OCI-LY7 (cell line): ENCODE measurements around the gene CYP11A1. TPM values are rescaled to one million over a fixed set of nuclear protein-coding genes. Genes with fewer than 3 reads are reported as not detected.

Source experiments
- BruUV-seq: library from RNA; stranded (reverse); fragments of 400-500 nt; replicated peaks from 2 replicates; lab custom pipeline; 2021; lab: Mats Ljungman, UMichigan
- CTCF ChIA-PET: fragments of 300-600 bp; sonication (Branson Sonifier 250); formaldehyde crosslinking; loops from one replicate; lab custom pipeline; 2022; ENCODE audit warnings: antibody characterized with exemption; ENCODE audit not compliant: unreplicated experiment; lab: Charles Lee
- POLR2A ChIA-PET: fragments of 300-600 bp; sonication (Branson Sonifier 250); formaldehyde crosslinking; loops from one replicate; lab custom pipeline; 2022; ENCODE audit warnings: antibody characterized with exemption; lab: Charles Lee
- DNase-seq: peaks from one replicate; pipeline ENCODE4 v3.0.0-alpha.2; 2015; ENCODE audit warnings: low spot score
- H2AFZ ChIP-seq: fragments of 200-600 bp; sonication (generic), shearing (Covaris generic); 2 replicates; pipeline ENCODE4 v1.6.1; 2014; ENCODE audit warnings: mild to moderate bottlenecking, antibody characterized with exemption, low read length, moderate library complexity
- H3K27ac ChIP-seq: fragments of 200-600 bp; sonication (generic); 2 replicates; pipeline ENCODE4 v1.5.1; 2014; ENCODE audit warnings: mixed run types, low read depth, mild to moderate bottlenecking, moderate library complexity, low read length, inconsistent platforms; ENCODE audit not compliant: poor library complexity, severe bottlenecking
- H3K36me3 ChIP-seq: fragments of 200-600 bp; sonication (generic); 2 replicates; pipeline ENCODE4 v1.6.1; 2014; ENCODE audit warnings: mild to moderate bottlenecking, antibody characterized with exemption, low read length, moderate library complexity, mixed read lengths; ENCODE audit not compliant: insufficient read depth
- H3K4me1 ChIP-seq: fragments of 200-600 bp; sonication (generic); 2 replicates; pipeline ENCODE4 v1.5.1; 2014; ENCODE audit warnings: mild to moderate bottlenecking, low read length; ENCODE audit not compliant: insufficient read depth, poor library complexity, severe bottlenecking
- H3K4me2 ChIP-seq: fragments of 200-600 bp; sonication (generic); 2 replicates; pipeline ENCODE4 v1.6.1; 2014; ENCODE audit warnings: mild to moderate bottlenecking, low read length
- H3K4me3 ChIP-seq: fragments of 200-600 bp; sonication (generic); 2 replicates; pipeline ENCODE4 v1.5.1; 2014; ENCODE audit warnings: mild to moderate bottlenecking, low read depth, low read length; ENCODE audit not compliant: poor library complexity, severe bottlenecking
- H3K79me2 ChIP-seq: fragments of 200-600 bp; sonication (generic); 2 replicates; pipeline ENCODE4 v1.6.1; 2016; ENCODE audit warnings: low read depth, mild to moderate bottlenecking, low read length, moderate library complexity, mixed read lengths; ENCODE audit not compliant: insufficient read depth
- H3K9me2 ChIP-seq: fragments of 200-600 bp; sonication (generic); 2 replicates; pipeline ENCODE4 v1.6.1; 2016; ENCODE audit warnings: mild to moderate bottlenecking, low read length, mixed read lengths; ENCODE audit not compliant: insufficient read depth
- H3K9me3 ChIP-seq: fragments of 200-600 bp; sonication (generic); 2 replicates; pipeline ENCODE4 v1.6.1; 2014; ENCODE audit warnings: mild to moderate bottlenecking, mixed run types, low read length, mixed read lengths
- H4K20me1 ChIP-seq: fragments of 200-600 bp; sonication (generic); 2 replicates; pipeline ENCODE4 v1.6.1; 2014; ENCODE audit warnings: mild to moderate bottlenecking, antibody characterized with exemption, low read length, moderate library complexity, mixed read lengths; ENCODE audit not compliant: insufficient read depth
- CTCF ChIP-seq: fragments of 200-600 bp; sonication (generic); conservative IDR thresholded peaks from 2 replicates; pipeline ENCODE4 v1.5.1; 2014; ENCODE audit warnings: mild to moderate bottlenecking, antibody characterized with exemption, low read length, moderate library complexity, mixed read lengths
- EZH2phosphoT487 ChIP-seq: fragments of 200-600 bp; sonication (generic); IDR thresholded peaks from 2 replicates; pipeline ENCODE4 v1.6.1; 2018; ENCODE audit warnings: low read depth, borderline replicate concordance, mild to moderate bottlenecking, mixed run types, antibody characterized with exemption, low read length, moderate library complexity, mixed read lengths
- intact Hi-C: fragments of 100-400 bp; cut with micrococcal nuclease; formaldehyde crosslinking; loops from one replicate; pipeline ENCODE4 v1.10.0; 2022; ENCODE audit not compliant: unreplicated experiment
- total RNA-seq, 2 experiments: library from RNA; depleted of rRNA in 1 of 2; stranded (reverse); fragments of >200 nt in 1 of 2; shearing (Covaris generic) in 1 of 2; gene quantifications; 2 replicates each; pipeline ENCODE4 v1.2.3, GENCODE V29; 2014 to 2022

CYP11A1 gene
- total RNA-seq, 2 experiments from 2014 or later = not detected

GRCh38 chr15:74395319-74396145 lies 28.1 kb upstream of the CYP11A1 start:
- H3K4me2 ChIP-seq = no peak overlapping the region
- DNase-seq = no peak
- intact Hi-C loops = no loop called here
- no peaks in the 10 kb centered on the region for H3K79me2 ChIP-seq
- BruUV-seq = no TSS peak
- H3K36me3 ChIP-seq = no peaks in the 10 kb centered on the region
- peaks cover 4% of the 10 kb centered on the region; the same call in 1 of the 2 replicates for H4K20me1 ChIP-seq
- TF ChIP-seq CTCF (no peak), EZH2phosphoT487 (no peak)
- CTCF ChIA-PET = no interaction called here
- H3K4me3 ChIP-seq = no peak overlapping the region
- H2AFZ ChIP-seq = no peak overlapping the region
- peaks cover 50% of the 10 kb centered on the region for H3K4me1 ChIP-seq
- H3K9me3 ChIP-seq = no peaks in the 10 kb centered on the region
- no peak overlapping the region for H3K27ac ChIP-seq
- H3K9me2 ChIP-seq = no peaks in the 10 kb centered on the region
- POLR2A ChIA-PET = interaction anchor here (2.8 kb wide), 1 partner anchor 11 kb away, joined by 7 read pairs; no protein-coding TSS in a partner anchor

GRCh38 chr15:74394090-74394846 lies 26.8 kb upstream of the CYP11A1 start:
- Histone ChIP-seq H3K27ac (no peak overlapping the region), H3K9me2 (no peaks in the 10 kb centered on the region), H3K79me2 (no peaks in the 10 kb centered on the region), H3K4me3 (no peak overlapping the region), H2AFZ (no peak overlapping the region), H3K36me3 (no peaks in the 10 kb centered on the region), H3K9me3 (no peaks in the 10 kb centered on the region), H3K4me1 (peaks cover 38% of the 10 kb centered on the region), H3K4me2 (no peak overlapping the region), H4K20me1 (peaks cover 4% of the 10 kb centered on the region; the same call in 1 of the 2 replicates)
- TF ChIP-seq CTCF (no peak), EZH2phosphoT487 (no peak)
- ChIA-PET POLR2A (interaction anchor here (1.4 kb wide), 1 partner anchor 10 kb away, joined by 3 read pairs; no protein-coding TSS in a partner anchor), CTCF (interaction anchor here (1.0 kb wide), 1 partner anchor 10 kb away, joined by 4 read pairs; no protein-coding TSS in a partner anchor)
- intact Hi-C loops = no loop called here
- no peak for DNase-seq
- no TSS peak for BruUV-seq
